A172 (cell line): ENCODE results near the gene KLHL36. TPM values are rescaled to one million over a fixed set of nuclear protein-coding genes. Genes with fewer than 3 reads are reported as not detected.

Experiments used
- DNase-seq: peaks from one replicate; pipeline ENCODE4 v3.0.0-alpha.2; 2015; ENCODE audit warnings: low spot score
- total RNA-seq: library from RNA; depleted of rRNA; stranded (reverse); fragments of >200 nt; shearing (Covaris generic); gene quantifications from 2 replicates; pipeline ENCODE4 v1.2.3, GENCODE V29; 2014

Gene KLHL36
- total RNA-seq, 1 experiment from 2014 or later, result 38.0 TPM

- no peak for DNase-seq
Measured at GRCh38 chr16:84643674-84644073, 4.6 kb upstream of the KLHL36 start.

- DNase-seq, result no peak
Measured at GRCh38 chr16:84648595-84649510, 542 bp downstream of the KLHL36 start.

DNA sequence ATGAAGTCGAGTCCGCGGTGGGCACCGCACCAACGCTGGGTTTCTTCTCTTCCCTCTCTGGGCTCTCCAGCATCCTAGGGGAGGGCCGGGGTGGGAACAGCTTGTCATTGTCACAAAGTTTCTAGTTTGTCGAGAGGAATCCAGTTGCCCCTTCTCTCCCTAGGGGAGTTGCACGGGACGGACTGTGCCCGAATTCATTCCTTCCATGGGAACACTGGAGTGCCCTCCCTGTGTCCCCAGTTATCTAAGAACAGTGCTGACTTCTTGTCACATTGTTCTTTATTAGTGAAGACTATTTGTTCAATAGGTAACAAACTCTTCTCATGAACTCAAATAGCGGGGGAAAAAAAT, 1.2 kb downstream of the KLHL36 start:
- DNase-seq, result no peak

DNA sequence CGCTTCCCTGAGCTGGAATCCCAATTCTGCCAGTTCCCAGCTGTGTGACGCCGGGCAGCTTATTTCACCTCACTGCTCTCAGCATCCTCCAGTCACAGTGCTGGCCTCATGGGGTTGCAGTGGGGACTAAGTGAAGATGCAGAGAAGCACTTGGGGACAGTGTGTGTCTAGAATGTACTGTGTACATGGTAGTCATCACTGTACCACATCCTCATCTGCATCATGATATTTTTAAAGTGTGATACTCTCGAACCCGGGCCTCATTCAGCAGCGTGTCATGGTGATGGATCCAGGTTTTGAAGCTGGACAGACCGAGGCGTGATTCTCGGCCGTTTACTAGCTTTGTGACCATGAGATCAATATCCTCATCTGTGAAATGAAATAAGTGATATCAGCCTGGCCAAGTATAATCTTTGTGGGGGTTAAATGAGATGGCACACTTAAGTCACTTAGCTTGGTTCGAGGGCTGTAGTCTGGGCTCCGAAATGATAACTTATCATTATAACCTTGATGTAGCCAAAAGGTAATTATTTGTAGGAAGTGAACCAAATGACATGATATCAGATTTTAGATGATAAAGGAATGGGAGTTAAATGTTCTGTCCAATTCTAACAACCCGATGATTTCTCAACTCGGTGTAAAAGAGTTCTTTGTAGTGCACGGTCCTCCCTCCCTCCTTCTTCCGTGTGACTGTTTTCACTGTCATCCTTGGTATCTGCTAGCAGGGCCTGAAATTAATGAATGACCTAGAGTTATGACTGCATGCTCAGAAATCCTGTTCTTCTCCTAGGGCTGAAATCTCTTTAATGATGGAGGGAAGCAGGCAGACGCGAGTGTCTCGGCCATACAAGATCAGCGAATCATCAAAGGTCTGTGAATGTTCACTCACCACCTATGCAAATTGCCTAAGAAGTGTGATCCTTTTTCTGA, 2.0 kb downstream of the KLHL36 start:
- DNase-seq, result peak; percentile 65

DNA sequence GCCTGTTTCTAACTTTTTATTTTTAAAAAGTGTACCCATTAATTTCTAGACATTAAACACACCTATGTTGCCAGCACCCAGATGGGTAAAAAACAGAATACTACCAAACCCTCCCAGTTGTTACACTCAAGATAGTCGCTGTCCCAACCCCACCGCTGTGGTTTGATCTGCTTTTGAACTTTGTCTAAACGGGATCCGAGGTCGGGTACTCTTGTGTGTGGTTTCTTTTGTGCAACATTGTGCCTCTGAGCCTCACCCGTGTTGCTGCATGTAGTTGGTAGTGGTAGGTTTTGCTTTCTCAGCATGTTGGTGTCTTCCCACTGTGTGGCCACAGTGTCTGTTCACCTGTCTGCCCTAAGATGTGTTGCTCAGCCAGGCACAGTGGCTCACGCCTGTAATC, 4.3 kb downstream of the KLHL36 start:
- no peak for DNase-seq

DNA sequence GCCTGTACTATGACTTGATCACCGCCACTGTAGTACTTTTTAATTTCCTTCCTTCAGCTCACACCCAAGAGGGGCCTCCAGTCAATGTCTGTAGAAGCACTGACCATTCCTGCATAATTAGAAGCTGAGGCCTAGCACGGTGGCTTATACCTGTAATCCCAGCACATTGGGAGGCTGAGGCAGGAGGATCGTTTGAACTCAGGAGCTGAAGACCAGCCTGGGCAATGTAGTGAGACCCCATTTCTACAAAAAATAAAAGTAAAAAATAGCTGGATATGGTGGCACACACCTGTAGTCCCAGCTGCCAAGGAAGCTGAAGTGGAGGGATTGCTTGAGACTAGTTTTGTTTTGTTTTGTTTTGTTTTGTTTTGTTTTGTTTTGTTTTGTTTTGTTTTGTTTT, 5.9 kb downstream of the KLHL36 start:
- DNase-seq, result no peak

DNA sequence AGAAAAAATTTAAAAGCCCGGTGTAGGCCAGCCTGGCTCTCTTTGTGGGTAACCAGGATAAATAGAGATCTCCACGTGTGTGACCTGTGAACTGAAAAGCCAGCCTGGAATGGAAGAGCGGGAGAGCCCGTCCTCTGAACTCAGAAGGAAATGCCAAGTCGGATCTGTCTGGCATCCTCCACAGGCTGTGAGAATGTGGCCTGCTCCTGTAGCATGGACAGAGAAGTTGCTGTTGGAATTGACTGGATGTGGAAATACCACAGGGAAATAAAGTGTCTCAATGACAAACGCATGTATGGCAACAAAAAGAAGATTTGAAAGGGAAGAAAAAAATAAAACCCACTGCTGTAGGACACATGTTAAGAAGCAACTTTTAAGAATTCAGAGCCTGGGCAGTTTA, 6.7 kb downstream of the KLHL36 start:
- DNase-seq, result no peak

- DNase-seq, result no peak
Measured at GRCh38 chr16:84656649-84657048, 8.3 kb downstream of the KLHL36 start.

- DNase-seq, result no peak
Measured at GRCh38 chr16:84657229-84657837, 9.0 kb downstream of the KLHL36 start.

DNA sequence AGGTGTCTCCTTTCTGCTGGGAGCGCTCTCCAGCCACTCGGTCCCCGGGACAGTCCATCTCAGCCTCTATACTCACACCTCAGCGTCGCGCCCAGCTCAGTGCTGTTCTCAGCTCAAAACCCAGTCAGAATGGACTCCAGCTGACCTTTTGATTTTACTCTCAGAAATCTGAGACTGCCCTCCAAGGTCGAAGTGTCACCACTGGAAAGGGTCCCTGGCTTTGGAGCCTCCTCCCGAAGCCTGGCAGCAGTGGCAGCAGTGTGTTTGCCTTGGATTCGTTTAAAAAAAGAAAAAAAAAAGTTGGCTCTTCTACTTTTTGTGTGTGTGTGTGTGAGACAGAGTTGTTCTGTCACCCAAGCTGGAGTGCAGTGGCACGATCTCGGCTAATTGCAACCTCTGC, 10.4 kb downstream of the KLHL36 start:
- no peak for DNase-seq

- no peak for DNase-seq
Measured at GRCh38 chr16:84659656-84660300, 11.5 kb downstream of the KLHL36 start.

DNA sequence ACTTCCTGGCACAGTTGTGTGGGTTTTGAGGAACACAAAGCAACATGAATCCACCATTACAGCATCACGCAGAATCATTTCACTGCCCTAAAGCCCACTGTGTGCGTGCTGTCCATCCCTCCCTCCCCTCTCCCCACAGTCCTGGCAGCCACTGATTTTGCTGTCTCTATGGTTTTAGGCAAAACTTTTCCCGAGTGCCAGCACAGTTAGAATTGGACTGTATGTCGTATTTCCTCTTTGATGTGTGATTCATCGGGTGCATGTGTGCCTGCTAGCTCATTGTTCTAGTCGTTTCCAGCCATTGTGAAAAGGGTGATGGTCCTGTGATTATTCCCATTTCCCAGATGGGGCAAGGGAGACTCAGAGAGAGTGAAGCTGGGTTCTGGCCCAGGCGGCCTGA, 12.7 kb downstream of the KLHL36 start:
- no peak for DNase-seq

DNA sequence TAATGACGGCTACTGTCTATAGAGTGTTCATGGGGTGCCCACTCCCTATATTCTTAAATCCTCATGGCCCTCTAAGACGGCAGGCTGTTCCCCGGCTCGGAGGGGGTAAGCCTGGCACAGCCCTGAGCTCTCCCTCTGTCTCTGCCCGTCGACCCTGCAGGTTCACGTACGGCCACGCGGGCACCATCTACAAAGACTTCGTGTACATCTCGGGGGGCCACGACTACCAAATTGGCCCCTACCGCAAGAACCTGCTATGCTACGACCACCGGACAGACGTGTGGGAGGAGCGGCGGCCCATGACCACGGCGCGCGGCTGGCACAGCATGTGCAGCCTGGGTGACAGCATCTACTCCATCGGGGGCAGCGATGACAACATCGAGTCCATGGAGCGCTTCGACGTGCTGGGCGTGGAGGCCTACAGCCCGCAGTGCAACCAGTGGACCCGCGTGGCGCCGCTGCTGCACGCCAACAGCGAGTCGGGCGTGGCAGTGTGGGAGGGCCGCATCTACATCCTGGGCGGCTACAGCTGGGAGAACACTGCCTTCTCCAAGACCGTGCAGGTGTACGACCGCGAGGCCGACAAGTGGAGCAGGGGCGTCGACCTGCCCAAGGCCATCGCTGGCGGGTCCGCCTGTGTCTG, 13.2 kb downstream of the KLHL36 start:
- DNase-seq, result no peak

GRCh38 chr16:84662471-84662870, 14.2 kb downstream of the KLHL36 start:
- DNase-seq, result no peak

GRCh38 chr16:84663433-84664101, 15.3 kb downstream of the KLHL36 start:
- no peak for DNase-seq

DNA sequence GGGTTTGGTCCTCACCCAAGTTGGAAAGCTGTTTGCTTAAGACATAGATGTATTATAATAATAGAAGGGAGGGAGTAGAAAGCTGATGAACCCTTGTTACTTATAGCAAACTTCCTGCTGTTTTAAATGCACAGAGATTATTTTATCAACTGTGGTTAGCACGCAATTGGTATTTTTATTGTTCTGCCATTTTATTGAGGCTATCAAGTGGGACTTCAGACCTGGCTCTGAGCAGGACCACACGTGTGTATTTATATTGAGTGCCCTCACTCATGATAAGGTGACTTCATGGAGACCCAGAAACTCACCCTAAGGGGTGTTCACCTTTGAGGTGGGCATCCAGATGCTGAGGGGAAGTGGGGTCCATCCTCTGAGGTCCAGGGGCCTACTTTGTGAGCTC, 17.0 kb downstream of the KLHL36 start:
- DNase-seq, result no peak

GRCh38 chr16:84665843-84666242, 17.5 kb downstream of the KLHL36 start:
- DNase-seq, result no peak

- DNase-seq, result no peak
Measured at GRCh38 chr16:84667600-84668309, 19.4 kb downstream of the KLHL36 start.

DNA sequence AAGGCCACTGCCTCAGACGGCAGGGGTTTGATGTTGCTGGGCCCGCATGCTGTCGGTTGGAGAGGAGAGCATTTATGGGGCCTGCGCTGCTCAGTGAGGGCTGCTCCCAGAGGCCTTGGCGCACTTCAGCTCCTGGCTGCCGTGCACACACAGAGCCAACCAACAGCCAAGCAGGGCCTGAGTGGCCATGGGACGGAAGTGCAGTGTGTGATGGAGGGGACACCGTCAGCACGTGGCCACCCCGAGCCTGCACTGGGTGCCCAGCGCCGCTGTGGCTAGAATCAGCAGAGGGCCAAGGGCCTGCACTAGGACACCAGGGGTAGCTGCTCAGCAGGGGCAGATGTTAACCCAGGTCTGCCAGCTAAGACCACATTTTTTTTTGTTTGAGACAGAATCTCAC, 21.8 kb downstream of the KLHL36 start:
- DNase-seq, result no peak
